Panc1 (cell line): ENCODE data around the gene BCAS3. TPM values are rescaled to one million over a fixed set of nuclear protein-coding genes. Genes with fewer than 3 reads are reported as not detected.
A peak's percentile ranks its signal among the peaks of the same experiment; 100 is the strongest.

Experiments used
- ATAC-seq: fragments of 200-7000 bp; cut with Tn5 transposase; 2 replicates; pipeline ENCODE4 v1.9.1; 2020; ENCODE audit warnings: mild to moderate bottlenecking, moderate library complexity
- BruUV-seq: library from RNA; stranded (reverse); fragments of 400-500 nt; replicated peaks from 2 replicates; lab custom pipeline; 2021; lab: Mats Ljungman, UMichigan
- CTCF ChIA-PET: fragments of 300-600 bp; sonication (Branson Sonifier 250); formaldehyde crosslinking; loops from one replicate; lab custom pipeline; 2022; ENCODE audit warnings: antibody characterized with exemption; lab: Charles Lee
- POLR2A ChIA-PET: fragments of 300-600 bp; sonication (Branson Sonifier 250); formaldehyde crosslinking; loops from one replicate; lab custom pipeline; 2022; ENCODE audit warnings: antibody characterized with exemption; lab: Charles Lee
- DNase-seq: peaks from one replicate; pipeline ENCODE4 v3.0.0-alpha.2; 2010; ENCODE audit warnings: low read depth, low spot score
- H3K27ac ChIP-seq: 2 replicates; pipeline ENCODE4 v1.5.1; 2011; ENCODE audit warnings: mild to moderate bottlenecking, low read length, inconsistent platforms
- H3K27me3 ChIP-seq: fragments of 200-500 bp; sonication (Bioruptor generic); 2 replicates; pipeline ENCODE4 v1.6.0; 2014; ENCODE audit warnings: low read length, inconsistent platforms; ENCODE audit not compliant: control insufficient read depth, insufficient read depth
- H3K36me3 ChIP-seq: fragments of 200-500 bp; sonication (Bioruptor generic); 2 replicates; pipeline ENCODE4 v1.5.1; 2014; ENCODE audit warnings: inconsistent platforms, mild to moderate bottlenecking, low read length, moderate library complexity; ENCODE audit not compliant: control insufficient read depth, insufficient read depth
- H3K4me1 ChIP-seq: 2 replicates; pipeline ENCODE4 v1.5.1; 2011; ENCODE audit warnings: inconsistent platforms, mild to moderate bottlenecking, low read length, moderate library complexity; ENCODE audit not compliant: control insufficient read depth, insufficient read depth
- H3K4me3 ChIP-seq, 2 experiments: 2 replicates each; pipeline ENCODE4 v1.5.1; 2011 to 2012; ENCODE audit warnings: low read depth in 2 of 2, low read length in 2 of 2, mild to moderate bottlenecking in 2 of 2, inconsistent platforms in 1 of 2, moderate library complexity in 1 of 2
- H3K9me3 ChIP-seq: fragments of 200-500 bp; sonication (Bioruptor generic); 2 replicates; pipeline ENCODE4 v1.5.1; 2014; ENCODE audit warnings: low read depth, mild to moderate bottlenecking, inconsistent platforms, low read length, moderate library complexity; ENCODE audit not compliant: control insufficient read depth, insufficient read depth
- POLR2AphosphoS5 ChIP-seq: IDR thresholded peaks from 2 replicates; pipeline ENCODE4 v1.6.1; 2012; ENCODE audit warnings: mild to moderate bottlenecking, low read depth, low read length, moderate library complexity
- SIN3A ChIP-seq: IDR thresholded peaks from 2 replicates; pipeline ENCODE4 v1.6.1; 2012; ENCODE audit warnings: low read depth, mild to moderate bottlenecking, low read length, moderate library complexity, borderline replicate concordance; ENCODE audit not compliant: insufficient read depth
- TCF7L2 ChIP-seq: IDR thresholded peaks from 2 replicates; pipeline ENCODE4 v1.6.1; 2011; ENCODE audit warnings: mild to moderate bottlenecking, low read depth, low read length, inconsistent platforms
- in situ Hi-C: cut with HindIII; loops from 2 replicates; pipeline ENCODE4 v1.10.0; 2016; ENCODE audit warnings: low sequenced_read_pairs, low pct_unique_long_range_greater_than_20kb
- intact Hi-C: fragments of 100-400 bp; cut with micrococcal nuclease; formaldehyde crosslinking; loops from one replicate; pipeline ENCODE4 v1.10.0; 2022; ENCODE audit not compliant: unreplicated experiment
- total RNA-seq: library from RNA; stranded (reverse); gene quantifications from one replicate; pipeline ENCODE4 v1.2.1, GENCODE V29; 2021; ENCODE audit not compliant: unreplicated experiment
- TF ChIP-seq, protein P1 (sequence below), 2 experiments: IDR thresholded peaks; 2 replicates each; pipeline ENCODE4 v1.6.1; 2011 to 2012; ENCODE audit warnings: low read depth in 2 of 2, control low read depth in 1 of 2, low read length in 1 of 2, mild to moderate bottlenecking in 1 of 2, moderate library complexity in 1 of 2; ENCODE audit not compliant: insufficient read depth in 1 of 2
- TF ChIP-seq, protein P2 (sequence below): fragments of 450-650 bp; IDR thresholded peaks from 2 replicates; pipeline ENCODE4 v1.5.1; 2017; ENCODE audit warnings: mild to moderate bottlenecking

Gene BCAS3
- total RNA-seq, 1 experiment from 2014 or later, result 9.3 TPM

DNA sequence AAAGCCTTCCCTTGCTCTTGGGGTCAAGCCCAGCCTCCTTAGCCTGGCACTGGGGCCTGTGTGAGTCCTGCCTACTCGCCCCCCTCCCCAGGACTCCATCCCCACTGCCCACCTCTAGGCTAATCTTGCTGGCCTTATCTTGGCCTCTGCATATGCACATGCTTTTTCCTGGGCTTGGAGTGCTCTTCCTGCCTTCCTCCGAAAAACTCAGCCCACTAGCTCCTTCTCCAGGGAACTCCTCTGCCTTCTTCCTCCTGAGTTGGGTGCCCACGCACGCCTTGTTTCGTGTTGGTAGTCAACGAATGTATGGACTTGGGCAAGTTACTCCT lies 738.5 kb downstream of the BCAS3 start:
- no TSS peak for BruUV-seq
- TF ChIP-seq, protein P1, sequence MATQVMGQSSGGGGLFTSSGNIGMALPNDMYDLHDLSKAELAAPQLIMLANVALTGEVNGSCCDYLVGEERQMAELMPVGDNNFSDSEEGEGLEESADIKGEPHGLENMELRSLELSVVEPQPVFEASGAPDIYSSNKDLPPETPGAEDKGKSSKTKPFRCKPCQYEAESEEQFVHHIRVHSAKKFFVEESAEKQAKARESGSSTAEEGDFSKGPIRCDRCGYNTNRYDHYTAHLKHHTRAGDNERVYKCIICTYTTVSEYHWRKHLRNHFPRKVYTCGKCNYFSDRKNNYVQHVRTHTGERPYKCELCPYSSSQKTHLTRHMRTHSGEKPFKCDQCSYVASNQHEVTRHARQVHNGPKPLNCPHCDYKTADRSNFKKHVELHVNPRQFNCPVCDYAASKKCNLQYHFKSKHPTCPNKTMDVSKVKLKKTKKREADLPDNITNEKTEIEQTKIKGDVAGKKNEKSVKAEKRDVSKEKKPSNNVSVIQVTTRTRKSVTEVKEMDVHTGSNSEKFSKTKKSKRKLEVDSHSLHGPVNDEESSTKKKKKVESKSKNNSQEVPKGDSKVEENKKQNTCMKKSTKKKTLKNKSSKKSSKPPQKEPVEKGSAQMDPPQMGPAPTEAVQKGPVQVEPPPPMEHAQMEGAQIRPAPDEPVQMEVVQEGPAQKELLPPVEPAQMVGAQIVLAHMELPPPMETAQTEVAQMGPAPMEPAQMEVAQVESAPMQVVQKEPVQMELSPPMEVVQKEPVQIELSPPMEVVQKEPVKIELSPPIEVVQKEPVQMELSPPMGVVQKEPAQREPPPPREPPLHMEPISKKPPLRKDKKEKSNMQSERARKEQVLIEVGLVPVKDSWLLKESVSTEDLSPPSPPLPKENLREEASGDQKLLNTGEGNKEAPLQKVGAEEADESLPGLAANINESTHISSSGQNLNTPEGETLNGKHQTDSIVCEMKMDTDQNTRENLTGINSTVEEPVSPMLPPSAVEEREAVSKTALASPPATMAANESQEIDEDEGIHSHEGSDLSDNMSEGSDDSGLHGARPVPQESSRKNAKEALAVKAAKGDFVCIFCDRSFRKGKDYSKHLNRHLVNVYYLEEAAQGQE (IDR thresholded peaks at IDR 0.05; ENCODE audit: insufficient read depth in 1 of 2, low read depth in 2 of 2, low read length in 1 of 2), result no peak
- TF ChIP-seq SIN3A, result no peak
- TF ChIP-seq, protein P2, sequence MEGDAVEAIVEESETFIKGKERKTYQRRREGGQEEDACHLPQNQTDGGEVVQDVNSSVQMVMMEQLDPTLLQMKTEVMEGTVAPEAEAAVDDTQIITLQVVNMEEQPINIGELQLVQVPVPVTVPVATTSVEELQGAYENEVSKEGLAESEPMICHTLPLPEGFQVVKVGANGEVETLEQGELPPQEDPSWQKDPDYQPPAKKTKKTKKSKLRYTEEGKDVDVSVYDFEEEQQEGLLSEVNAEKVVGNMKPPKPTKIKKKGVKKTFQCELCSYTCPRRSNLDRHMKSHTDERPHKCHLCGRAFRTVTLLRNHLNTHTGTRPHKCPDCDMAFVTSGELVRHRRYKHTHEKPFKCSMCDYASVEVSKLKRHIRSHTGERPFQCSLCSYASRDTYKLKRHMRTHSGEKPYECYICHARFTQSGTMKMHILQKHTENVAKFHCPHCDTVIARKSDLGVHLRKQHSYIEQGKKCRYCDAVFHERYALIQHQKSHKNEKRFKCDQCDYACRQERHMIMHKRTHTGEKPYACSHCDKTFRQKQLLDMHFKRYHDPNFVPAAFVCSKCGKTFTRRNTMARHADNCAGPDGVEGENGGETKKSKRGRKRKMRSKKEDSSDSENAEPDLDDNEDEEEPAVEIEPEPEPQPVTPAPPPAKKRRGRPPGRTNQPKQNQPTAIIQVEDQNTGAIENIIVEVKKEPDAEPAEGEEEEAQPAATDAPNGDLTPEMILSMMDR, result no peak
- no peak for TF ChIP-seq TCF7L2
- TF ChIP-seq POLR2AphosphoS5, result no peak
- ChIA-PET CTCF (interaction anchor here (0.6 to 1.3 kb wide), 4 partner anchors 28 to 159 kb away, joined by 4 to 8 read pairs (median 6); no protein-coding TSS in a partner anchor), POLR2A (no interaction called here)
- Histone ChIP-seq H3K4me1 (peaks cover 13% of the 10 kb centered on the region), H3K36me3 (no peaks in the 10 kb centered on the region), H3K27me3 (no peaks in the 10 kb centered on the region), H3K9me3 (no peaks in the 10 kb centered on the region), H3K4me3 (no peak overlapping the region), H3K27ac (peak overlapping the region; percentile 62)
- in situ Hi-C loops, result no loop called here
- no peak for DNase-seq
- ATAC-seq, result no peak
- intact Hi-C loops, result loop anchor here (2.0 kb wide), 2 partner anchors 159 to 421 kb away; no protein-coding TSS in a partner anchor

DNA sequence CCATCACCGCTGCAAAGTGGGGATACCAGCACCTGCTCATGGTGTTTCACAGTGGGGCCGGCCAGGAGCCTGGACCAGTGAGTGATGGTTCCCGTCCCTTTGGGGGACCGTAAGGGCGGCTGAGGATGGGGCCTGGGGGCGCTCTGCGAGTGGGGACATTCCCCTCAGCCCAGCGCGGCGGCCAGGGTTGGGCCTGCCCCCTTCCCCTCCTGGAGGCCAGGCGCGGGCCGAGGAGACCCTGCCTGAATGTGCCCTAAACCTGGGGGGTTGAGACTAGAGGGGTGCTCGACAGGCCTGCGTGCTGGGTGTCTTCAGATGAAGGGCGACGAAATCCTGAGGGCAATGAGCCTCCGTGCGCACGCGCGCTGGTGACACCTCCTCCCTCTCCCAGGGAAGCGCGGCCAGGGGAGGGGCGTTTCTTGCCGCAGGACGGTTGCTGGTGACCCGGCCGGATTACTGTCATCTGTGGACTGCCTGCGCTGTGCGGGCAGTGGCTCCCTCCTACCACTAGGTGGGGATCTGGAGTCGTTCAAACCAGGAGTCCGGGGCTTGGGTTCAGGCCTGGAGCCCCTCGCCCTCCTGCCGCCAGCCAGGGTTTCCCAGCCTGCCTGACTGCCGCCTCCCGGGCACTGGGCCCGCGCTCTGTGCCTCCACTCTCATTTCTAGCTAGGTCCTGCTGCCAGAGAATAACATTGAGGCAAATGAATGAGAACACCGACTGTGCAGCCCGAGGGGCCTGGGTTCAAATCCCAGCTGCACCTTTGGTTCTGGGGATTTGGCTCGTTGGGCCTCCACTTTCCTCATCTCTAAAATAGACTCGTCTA lies 739.1 kb downstream of the BCAS3 start:
- in situ Hi-C loops (no loop called here), intact Hi-C loops (loop anchor here (1.0 to 2.0 kb wide), 3 partner anchors 135 to 420 kb away; no protein-coding TSS in a partner anchor)
- Histone ChIP-seq H3K27me3 (no peaks in the 10 kb centered on the region; the same call in 1 of the 2 replicates), H3K27ac (peak overlapping the region; percentile 62), H3K4me1 (peaks cover 13% of the 10 kb centered on the region), H3K4me3 (peak overlapping the region in 1 of 2 experiments; percentile 19; a peak in 2 of 4 replicates), H3K36me3 (no peaks in the 10 kb centered on the region), H3K9me3 (no peaks in the 10 kb centered on the region)
- ATAC-seq (peak; percentile 79), DNase-seq (peak; percentile 43)
- no TSS peak for BruUV-seq
- TF ChIP-seq TCF7L2, result no peak
- no peak for TF ChIP-seq SIN3A
- TF ChIP-seq, protein P1 (IDR thresholded peaks at IDR 0.05; ENCODE audit: insufficient read depth in 1 of 2, low read depth in 2 of 2, low read length in 1 of 2), result no peak
- TF ChIP-seq, protein P2, result peak; percentile 98
- TF ChIP-seq POLR2AphosphoS5, result no peak
- ChIA-PET CTCF (interaction anchor here (0.7 to 1.3 kb wide), 4 partner anchors 127 to 444 kb away, joined by 6 to 9 read pairs (median 8); no protein-coding TSS in a partner anchor), POLR2A (no interaction called here)
